ENCODE results near the gene SMYD3. TPM values are rescaled to one million over a fixed set of nuclear protein-coding genes. Genes with fewer than 3 reads are reported as not detected.

The SMYD3 gene
- total and polyA plus RNA-seq, 2 experiments from 2014 or later, result 30.8 to 68.5 TPM

GRCh38 chr1:246146804-246147523 is 360.1 kb downstream of the SMYD3 start:
- DNase-seq (ENCODE audit: low spot score), result no peak
- no peak overlapping the region for H3K4me2 ChIP-seq
- H3K4me1 ChIP-seq (ENCODE audit: insufficient read depth), result peaks cover 7% of the 10 kb centered on the region
- H3K9me2 ChIP-seq (replicated peaks; ENCODE audit: insufficient read depth), result no peaks in the 10 kb centered on the region
- no peak overlapping the region for H3K4me3 ChIP-seq
- WGBS (ENCODE audit: low lambda C conversion rate, missing lambda C conversion rate), result 94% methylated on average over 25 of the region's 25 CpGs
- TF ChIP-seq EZH2phosphoT487 (IDR thresholded peaks at IDR 0.05; ENCODE audit: low read depth, severe bottlenecking, unreplicated experiment) (no peak), EZH2 (IDR thresholded peaks at IDR 0.05; ENCODE audit: borderline replicate concordance) (no peak), CTCF (IDR thresholded peaks at IDR 0.05; ENCODE audit: poor library complexity) (no peak)
- no peak overlapping the region for H3K27ac ChIP-seq
- no peaks in the 10 kb centered on the region for H3K27me3 ChIP-seq
- no peak overlapping the region for H2AFZ ChIP-seq
- no peaks in the 10 kb centered on the region for H3K36me3 ChIP-seq (replicated peaks; ENCODE audit: insufficient read depth, low read depth)
- no peaks in the 10 kb centered on the region for H4K20me1 ChIP-seq (ENCODE audit: insufficient read depth, poor library complexity, severe bottlenecking)
- no peaks in the 10 kb centered on the region for H3K9me3 ChIP-seq (ENCODE audit: low read depth)
- no peaks in the 10 kb centered on the region for H3K79me2 ChIP-seq

- Histone ChIP-seq H3K4me3 (no peak overlapping the region), H4K20me1 (ENCODE audit: insufficient read depth, poor library complexity, severe bottlenecking) (no peaks in the 10 kb centered on the region), H3K27ac (no peak overlapping the region), H3K4me2 (no peak overlapping the region), H3K9me2 (replicated peaks; ENCODE audit: insufficient read depth) (no peaks in the 10 kb centered on the region), H3K4me1 (ENCODE audit: insufficient read depth) (peaks cover 7% of the 10 kb centered on the region), H3K79me2 (no peaks in the 10 kb centered on the region), H3K9me3 (ENCODE audit: low read depth) (no peaks in the 10 kb centered on the region), H2AFZ (no peak overlapping the region), H3K36me3 (replicated peaks; ENCODE audit: insufficient read depth, low read depth) (no peaks in the 10 kb centered on the region), H3K27me3 (no peaks in the 10 kb centered on the region)
- TF ChIP-seq EZH2 (IDR thresholded peaks at IDR 0.05; ENCODE audit: borderline replicate concordance) (no peak), EZH2phosphoT487 (IDR thresholded peaks at IDR 0.05; ENCODE audit: low read depth, severe bottlenecking, unreplicated experiment) (no peak), CTCF (IDR thresholded peaks at IDR 0.05; ENCODE audit: poor library complexity) (no peak)
- no peak for DNase-seq (ENCODE audit: low spot score)
- 97% methylated on average over 4 of the region's 4 CpGs for WGBS (ENCODE audit: low lambda C conversion rate, missing lambda C conversion rate)
Observed at GRCh38 chr1:246145900-246146299, 361.2 kb downstream of the SMYD3 start.

GRCh38 chr1:246144931-246145330 is 362.1 kb downstream of the SMYD3 start:
- DNase-seq (ENCODE audit: low spot score), result no peak

More at GRCh38 chr1:246144931-246145330, 362.1 kb downstream of the SMYD3 start:
- WGBS (ENCODE audit: low lambda C conversion rate, missing lambda C conversion rate), result 98% methylated on average over 3 of the region's 3 CpGs
- H3K4me1 ChIP-seq (ENCODE audit: insufficient read depth), result peaks cover 7% of the 10 kb centered on the region
- no peak overlapping the region for H3K4me2 ChIP-seq
- TF ChIP-seq CTCF (IDR thresholded peaks at IDR 0.05; ENCODE audit: poor library complexity) (no peak), EZH2phosphoT487 (IDR thresholded peaks at IDR 0.05; ENCODE audit: low read depth, severe bottlenecking, unreplicated experiment) (no peak), EZH2 (IDR thresholded peaks at IDR 0.05; ENCODE audit: borderline replicate concordance) (no peak)
- no peaks in the 10 kb centered on the region for H4K20me1 ChIP-seq (ENCODE audit: insufficient read depth, poor library complexity, severe bottlenecking)
- no peak overlapping the region for H3K4me3 ChIP-seq
- H3K27ac ChIP-seq, result no peak overlapping the region
- H3K79me2 ChIP-seq, result no peaks in the 10 kb centered on the region
- H3K27me3 ChIP-seq, result no peaks in the 10 kb centered on the region
- H3K9me3 ChIP-seq (ENCODE audit: low read depth), result no peaks in the 10 kb centered on the region
- H2AFZ ChIP-seq, result no peak overlapping the region
- no peaks in the 10 kb centered on the region for H3K36me3 ChIP-seq (replicated peaks; ENCODE audit: insufficient read depth, low read depth)
- no peaks in the 10 kb centered on the region for H3K9me2 ChIP-seq (replicated peaks; ENCODE audit: insufficient read depth)

Measured in hepatocyte (in vitro differentiated cells).